Endothelial cell of umbilical vein (primary cell): ENCODE measurements around the gene USH2A. TPM values are rescaled to one million over a fixed set of nuclear protein-coding genes. Genes with fewer than 3 reads are reported as not detected.

ENCODE experiments used
- BruUV-seq: library from RNA; stranded (reverse); fragments of 400-500 nt; replicated peaks from 2 replicates; lab custom pipeline; 2021; lab: Mats Ljungman, UMichigan
- CTCF ChIA-PET: fragments of 300-600, 350-600 bp; sonication (Branson Sonifier 250); formaldehyde crosslinking; loops from one replicate; lab custom pipeline; 2021; ENCODE audit warnings: antibody characterized with exemption, inconsistent platforms; lab: Charles Lee
- POLR2A ChIA-PET: fragments of 300-600, 350-600 bp; sonication (Branson Sonifier 250); formaldehyde crosslinking; loops from one replicate; lab custom pipeline; 2021; ENCODE audit warnings: antibody characterized with exemption, inconsistent platforms; lab: Charles Lee
- DNase-seq: peaks from one replicate; pipeline ENCODE4 v3.0.0-alpha.2; 2011; ENCODE audit warnings: low read depth, low spot score
- FAIRE-seq: peaks from 2 replicates; lab custom pipeline; 2011; peaks lifted over from hg19 to GRCh38; lab: Jason Lieb, UNC
- H2AFZ ChIP-seq: 2 replicates; pipeline ENCODE4 v1.6.0; 2012; ENCODE audit warnings: low read depth, low read length, control low read depth, inconsistent platforms
- H3K27ac ChIP-seq: 2 replicates; pipeline ENCODE4 v1.5.1; 2011; ENCODE audit warnings: low read depth, mild to moderate bottlenecking, control low read depth, low read length, moderate library complexity; ENCODE audit not compliant: insufficient read depth
- H3K27me3 ChIP-seq, 2 experiments: 2 replicates each; pipeline versions ENCODE4 v1.6.0 to v1.6.1; 2011; ENCODE audit warnings: low read length in 2 of 2, mixed read lengths in 1 of 2; ENCODE audit not compliant: control insufficient read depth in 2 of 2, insufficient read depth in 2 of 2
- H3K36me3 ChIP-seq, 2 experiments: 2 replicates in 1 of 2; 3 replicates in 1 of 2; pipeline ENCODE4 v1.5.1; 2011; ENCODE audit warnings: low read length in 2 of 2, mild to moderate bottlenecking in 1 of 2, moderate library complexity in 1 of 2; ENCODE audit not compliant: control insufficient read depth in 2 of 2, insufficient read depth in 2 of 2; ENCODE audit errors: extremely low read depth in 1 of 2
- H3K4me1 ChIP-seq: 3 replicates; pipeline ENCODE4 v1.5.1; 2011; ENCODE audit warnings: mild to moderate bottlenecking, low read length; ENCODE audit not compliant: control insufficient read depth, insufficient read depth; ENCODE audit errors: extremely low read depth
- H3K4me2 ChIP-seq: 2 replicates; pipeline ENCODE4 v1.6.1; 2011; ENCODE audit warnings: low read length, control low read depth, mixed read lengths; ENCODE audit not compliant: insufficient read depth
- H3K4me3 ChIP-seq, 3 experiments: fragments of 200-600 bp in 1 of 3; sonication (generic), shearing (Covaris generic) in 1 of 3; replicated peaks in 1 of 3; 2 replicates each; pipeline ENCODE4 v1.5.1; 2011 to 2016; ENCODE audit warnings: control low read depth in 3 of 3, low read length in 3 of 3, mild to moderate bottlenecking in 2 of 3, inconsistent platforms in 1 of 3, low read depth in 1 of 3, moderate library complexity in 1 of 3; ENCODE audit not compliant: insufficient read depth in 1 of 3
- H3K79me2 ChIP-seq: 2 replicates; pipeline ENCODE4 v1.6.0; 2012; ENCODE audit warnings: low read length, inconsistent platforms; ENCODE audit not compliant: control insufficient read depth, insufficient read depth
- H3K9ac ChIP-seq: replicated peaks from 2 replicates; pipeline ENCODE3; 2011; ENCODE audit warnings: low read length, control low read depth; ENCODE audit not compliant: insufficient read depth; ENCODE audit errors: extremely low read depth
- H3K9me1 ChIP-seq: replicated peaks from 3 replicates; pipeline ENCODE4 v1.6.0; 2011; ENCODE audit warnings: mild to moderate bottlenecking, low read length; ENCODE audit not compliant: control insufficient read depth, insufficient read depth; ENCODE audit errors: extremely low read depth
- H3K9me3 ChIP-seq: replicated peaks from 2 replicates; pipeline ENCODE4 v1.5.1; 2012; ENCODE audit warnings: low read length, inconsistent platforms; ENCODE audit not compliant: control insufficient read depth, insufficient read depth
- H4K20me1 ChIP-seq: replicated peaks from 2 replicates; pipeline ENCODE3; 2011; ENCODE audit warnings: mild to moderate bottlenecking, low read length; ENCODE audit not compliant: control insufficient read depth, insufficient read depth; ENCODE audit errors: extremely low read depth
- CTCF ChIP-seq, 2 donors: IDR thresholded peaks; 1 replicate in 1 of 2; 2 replicates in 1 of 2; pipeline ENCODE4 v1.5.1; 2011; ENCODE audit warnings: low read length in 2 of 2, mild to moderate bottlenecking in 2 of 2, moderate library complexity in 2 of 2, control low read depth in 1 of 2, inconsistent platforms in 1 of 2, low read depth in 1 of 2; ENCODE audit not compliant: insufficient read depth in 1 of 2; ENCODE audit errors: extremely low read depth in 1 of 2
- EZH2 ChIP-seq: IDR thresholded peaks from 2 replicates; pipeline ENCODE4 v1.6.1; 2012; ENCODE audit warnings: borderline replicate concordance, low read depth, mild to moderate bottlenecking, moderate library complexity, low read length, inconsistent platforms; ENCODE audit not compliant: severe bottlenecking
- FOS ChIP-seq: IDR thresholded peaks from 2 replicates; pipeline ENCODE4 v1.6.1; 2011; ENCODE audit warnings: mild to moderate bottlenecking, low read length, moderate library complexity, borderline replicate concordance; ENCODE audit not compliant: insufficient read depth
- GATA2 ChIP-seq: IDR thresholded peaks from 2 replicates; pipeline ENCODE4 v1.7.0; 2011; ENCODE audit warnings: low read depth, mild to moderate bottlenecking, moderate library complexity, mixed read lengths, low read length; ENCODE audit not compliant: insufficient read length, insufficient read depth
- JUN ChIP-seq: IDR thresholded peaks from 2 replicates; pipeline ENCODE4 v1.6.1; 2011; ENCODE audit warnings: borderline replicate concordance, low read depth; ENCODE audit not compliant: insufficient read length, insufficient read depth
- MYC ChIP-seq: IDR thresholded peaks from one replicate; pipeline ENCODE4 v1.6.1; 2011; ENCODE audit warnings: mild to moderate bottlenecking, low read depth, low read length
- POLR2A ChIP-seq: IDR thresholded peaks from 2 replicates; pipeline ENCODE4 v1.6.1; 2012; ENCODE audit warnings: low read depth, mild to moderate bottlenecking, control low read depth, low read length
- POLR2AphosphoS5 ChIP-seq: IDR thresholded peaks from 2 replicates; pipeline ENCODE4 v1.6.1; 2012; ENCODE audit warnings: low read depth, mild to moderate bottlenecking, control low read depth, low read length, moderate library complexity; ENCODE audit not compliant: insufficient read depth
- dilution Hi-C: fragments of 300-500 bp; cut with MboI; formaldehyde crosslinking; loops from one replicate; pipeline ENCODE4 v1.15.0; 2019; ENCODE audit warnings: low sequenced_read_pairs; ENCODE audit not compliant: extremely low pct_ligation_motif_present
- intact Hi-C: fragments of 100-400 bp; cut with micrococcal nuclease; formaldehyde crosslinking; loops from one replicate; pipeline ENCODE4 v1.10.0; 2022
- polyA plus RNA-seq, 4 experiments: library from polyadenylated mRNA; depleted of rRNA in 3 of 4; stranded (reverse) in 3 of 4; unstranded in 1 of 4; fragments of >200 nt; gene quantifications; 2 replicates each; pipeline versions ENCODE4 v1.2.1 to v1.2.3, GENCODE V29; 2011 to 2012; ENCODE audit warnings: missing spikeins in 1 of 4
- total RNA-seq: library from RNA; stranded (reverse); gene quantifications from 2 replicates; pipeline ENCODE4 v1.2.3, GENCODE V29; 2021
- TF ChIP-seq, protein P1 (sequence below): IDR thresholded peaks from 2 replicates; pipeline ENCODE4 v1.6.1; 2011; ENCODE audit not compliant: insufficient read depth, insufficient read length

The USH2A gene
- total and polyA plus RNA-seq, 2 donors (not counting 3 experiments of a cell fraction or from before 2014, with no cell fraction given) = not detected

GRCh38 chr1:216028631-216029030, 394.6 kb downstream of the USH2A start:
- ChIA-PET CTCF (no interaction called here), POLR2A (no interaction called here)
- no peak overlapping the region for H3K4me2 ChIP-seq
- H3K9me1 ChIP-seq = no peaks in the 10 kb centered on the region
- intact Hi-C loops (no loop called here), dilution Hi-C loops (no loop called here)
- H3K9ac ChIP-seq = no peak overlapping the region
- DNase-seq (no peak), FAIRE-seq (no peak)
- no peak overlapping the region for H2AFZ ChIP-seq
- H3K4me1 ChIP-seq = no peaks in the 10 kb centered on the region
- H3K27me3 ChIP-seq = no peaks in the 10 kb centered on the region
- peaks cover 2% of the 10 kb centered on the region for H3K9me3 ChIP-seq
- no peak overlapping the region for H3K27ac ChIP-seq
- H3K79me2 ChIP-seq = no peaks in the 10 kb centered on the region
- H4K20me1 ChIP-seq = no peaks in the 10 kb centered on the region
- TF ChIP-seq POLR2AphosphoS5 (no peak), CTCF (IDR thresholded peaks at IDR 0.05; ENCODE audit: extremely low read depth in 1 of 2, insufficient read depth in 1 of 2, low read depth in 1 of 2, low read length in 2 of 2) (no peak), MYC (no peak), GATA2 (no peak), EZH2 (no peak), POLR2A (no peak), FOS (no peak), JUN (no peak)
- TF ChIP-seq, protein P1, sequence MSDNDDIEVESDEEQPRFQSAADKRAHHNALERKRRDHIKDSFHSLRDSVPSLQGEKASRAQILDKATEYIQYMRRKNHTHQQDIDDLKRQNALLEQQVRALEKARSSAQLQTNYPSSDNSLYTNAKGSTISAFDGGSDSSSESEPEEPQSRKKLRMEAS = no peak
- H3K36me3 ChIP-seq = no peaks in the 10 kb centered on the region
- no TSS peak for BruUV-seq
- H3K4me3 ChIP-seq = no peak overlapping the region
